Measurements from ENCODE around the gene DNAH1. TPM values are rescaled to one million over a fixed set of nuclear protein-coding genes. Genes with fewer than 3 reads are reported as not detected.

Gene DNAH1
- total RNA-seq, 3 donors from 2014 or later, result 9.0 to 25.9 (median 10.9) TPM

DNA sequence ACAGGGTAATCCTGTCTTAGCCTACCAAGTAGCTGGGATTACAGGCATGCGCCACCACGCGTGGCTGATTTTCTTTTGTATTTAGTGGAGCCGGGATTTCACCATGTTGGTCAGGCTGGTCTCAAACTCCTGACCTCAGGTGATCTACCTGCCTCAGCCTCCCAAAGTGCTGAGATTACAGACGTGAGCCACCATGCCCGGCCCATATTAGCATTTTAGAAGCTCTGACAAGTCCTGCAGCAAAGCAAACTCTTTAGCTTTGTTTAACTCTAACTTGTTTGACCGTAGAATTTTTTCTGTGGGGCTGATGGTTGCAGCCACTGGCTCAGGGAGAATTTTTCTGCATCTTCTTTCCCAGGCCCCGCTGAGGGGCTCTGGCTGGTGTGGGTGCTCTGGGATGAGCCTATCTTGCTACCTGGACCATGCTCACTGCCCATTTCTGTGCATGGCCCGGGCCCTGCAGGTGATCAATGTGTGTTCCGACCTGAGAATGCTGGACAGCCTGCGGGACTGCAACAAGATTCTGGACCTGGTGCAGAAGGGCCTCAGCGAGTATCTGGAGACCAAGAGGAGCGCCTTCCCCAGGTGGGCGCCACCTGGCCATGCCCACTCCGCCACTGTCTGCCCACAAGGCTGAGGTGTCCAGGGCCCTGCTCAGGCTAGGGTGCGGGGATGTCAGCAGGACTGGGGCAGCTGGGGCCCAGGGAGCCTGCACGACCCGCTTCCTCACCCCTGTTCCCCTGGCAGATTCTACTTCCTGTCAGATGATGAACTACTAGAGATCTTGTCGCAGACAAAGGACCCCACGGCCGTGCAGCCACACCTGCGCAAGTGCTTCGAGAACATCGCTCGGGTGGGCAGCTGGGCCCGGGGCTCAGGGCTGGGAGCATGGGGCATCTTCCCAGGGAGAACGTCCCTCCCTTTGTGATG is 41.3 kb downstream of the DNAH1 start:
- Histone ChIP-seq H3K9me3 (no peaks in the 10 kb centered on the region), H3K36me3 (ENCODE audit: low read depth) (peaks cover 3% of the 10 kb centered on the region), H3K4me3 (no peak overlapping the region), H3K4me1 (ENCODE audit: low read depth) (no peaks in the 10 kb centered on the region)
- ATAC-seq, result no peak
- peak in 1 of 3 donors; percentile 29 for DNase-seq
- TF ChIP-seq CTCF (IDR thresholded peaks at IDR 0.05), result no peak
- intact Hi-C loops (cut with DNase I, micrococcal nuclease), result no loop called here

DNA sequence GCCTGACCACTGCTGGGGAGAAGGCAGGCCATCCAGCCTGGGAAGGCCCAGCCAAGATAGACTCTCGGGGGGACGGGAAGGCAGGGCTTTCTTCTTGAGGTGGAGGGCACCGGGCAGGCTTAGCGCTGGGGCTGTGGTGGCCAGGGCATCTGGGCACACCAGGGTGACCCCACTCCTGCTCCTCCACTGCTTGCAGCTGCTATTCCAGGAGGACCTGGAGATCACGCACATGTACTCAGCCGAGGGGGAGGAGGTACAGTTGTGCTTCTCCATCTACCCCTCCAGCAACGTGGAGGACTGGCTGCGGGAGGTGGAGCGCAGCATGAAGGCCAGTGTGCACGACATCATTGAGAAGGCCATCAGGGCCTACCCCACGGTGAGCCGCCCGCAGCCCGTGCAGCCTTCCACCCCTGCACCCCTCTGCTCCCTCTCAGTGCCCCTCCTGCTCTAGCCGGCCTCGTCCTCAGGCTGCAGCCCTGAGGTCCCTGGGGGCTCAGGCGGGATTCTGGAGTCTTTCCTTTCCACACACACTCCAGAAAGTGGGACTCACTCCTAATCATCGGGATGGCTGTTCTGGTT is 42.3 kb downstream of the DNAH1 start:
- peaks cover 3% of the 10 kb centered on the region for H3K36me3 ChIP-seq (ENCODE audit: low read depth)
- ATAC-seq, result no peak

DNA sequence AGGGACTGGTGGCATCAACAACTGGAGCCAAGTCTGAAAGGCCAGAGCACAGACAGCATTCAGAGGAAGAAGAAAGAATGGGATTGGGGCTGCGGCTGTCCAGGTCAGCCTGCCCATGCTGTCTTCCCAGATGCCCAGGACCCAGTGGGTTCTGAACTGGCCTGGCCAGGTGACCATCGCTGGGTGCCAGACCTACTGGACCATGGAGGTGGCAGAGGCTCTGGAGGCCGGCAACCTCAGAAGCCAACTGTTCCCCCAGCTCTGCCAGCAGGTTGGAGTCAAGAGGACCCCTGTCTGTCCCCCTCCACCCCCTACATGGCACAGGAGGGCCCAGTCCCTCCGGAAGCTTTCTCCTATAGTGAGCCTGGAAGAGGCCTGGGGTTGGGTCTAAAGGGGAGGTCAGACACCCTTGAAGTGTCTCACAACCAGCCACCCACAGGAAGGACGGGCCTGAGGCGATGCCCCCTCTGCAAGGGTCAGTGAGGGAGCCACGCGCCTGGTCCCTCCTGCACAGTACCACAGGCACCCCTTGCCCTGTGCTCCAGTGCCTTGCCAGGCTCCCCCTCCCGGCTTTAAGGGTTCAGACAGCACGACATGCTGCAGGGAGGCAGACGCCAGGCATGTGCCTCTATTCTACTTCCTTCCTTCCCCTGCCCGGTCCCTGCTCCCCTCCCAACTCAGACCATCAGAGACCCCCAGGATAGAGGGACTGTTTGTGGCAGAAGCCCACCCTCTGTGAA is 43.2 kb downstream of the DNAH1 start:
- intact Hi-C loops (cut with DNase I, micrococcal nuclease), result no loop called here
- ATAC-seq, result no peak
- no peak for TF ChIP-seq CTCF (IDR thresholded peaks at IDR 0.05)
- no peak overlapping the region for H3K4me3 ChIP-seq
- H3K36me3 ChIP-seq (ENCODE audit: low read depth), result peaks cover 3% of the 10 kb centered on the region
- no peaks in the 10 kb centered on the region for H3K9me3 ChIP-seq
- peak in 1 of 3 donors; percentile 26 for DNase-seq
- H3K4me1 ChIP-seq (ENCODE audit: low read depth), result no peaks in the 10 kb centered on the region

More for the DNA sequence above, 42.3 kb downstream of the DNAH1 start:
- H3K9me3 ChIP-seq, result no peaks in the 10 kb centered on the region
- no peak for TF ChIP-seq CTCF (IDR thresholded peaks at IDR 0.05)
- H3K4me3 ChIP-seq, result no peak overlapping the region
- H3K4me1 ChIP-seq (ENCODE audit: low read depth), result no peaks in the 10 kb centered on the region
- peak in 1 of 3 donors; percentile 14 for DNase-seq
- intact Hi-C loops (cut with DNase I, micrococcal nuclease), result no loop called here

DNA sequence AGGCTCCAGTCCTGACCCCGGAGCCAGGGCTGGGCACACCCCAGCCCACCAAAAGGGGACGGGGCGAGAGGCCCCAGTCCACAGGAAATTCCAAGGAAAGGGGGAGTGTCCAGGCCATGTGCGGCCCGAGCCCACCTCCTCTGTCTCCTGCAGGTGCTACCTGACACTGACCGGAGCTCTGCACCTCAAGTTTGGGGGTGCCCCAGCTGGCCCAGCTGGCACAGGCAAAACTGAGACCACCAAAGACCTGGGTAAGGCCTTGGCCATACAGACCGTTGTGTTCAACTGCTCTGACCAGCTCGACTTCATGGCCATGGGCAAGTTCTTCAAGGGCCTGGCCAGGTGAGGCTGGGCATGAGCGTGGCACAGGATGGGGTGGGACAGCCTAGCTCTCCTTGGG is 44.9 kb downstream of the DNAH1 start:
- DNase-seq (no peak), ATAC-seq (no peak)
- Histone ChIP-seq H3K4me1 (ENCODE audit: low read depth) (no peaks in the 10 kb centered on the region), H3K36me3 (ENCODE audit: low read depth) (peaks cover 3% of the 10 kb centered on the region), H3K9me3 (no peaks in the 10 kb centered on the region), H3K4me3 (no peak overlapping the region)
- intact Hi-C loops (cut with DNase I, micrococcal nuclease), result no loop called here
- no peak for TF ChIP-seq CTCF (IDR thresholded peaks at IDR 0.05)

GRCh38 chr3:52361454-52361853 is 45.3 kb downstream of the DNAH1 start:
- ATAC-seq (no peak), DNase-seq (no peak)
- Histone ChIP-seq H3K4me3 (no peak overlapping the region), H3K9me3 (no peaks in the 10 kb centered on the region), H3K36me3 (ENCODE audit: low read depth) (peaks cover 3% of the 10 kb centered on the region), H3K4me1 (ENCODE audit: low read depth) (no peaks in the 10 kb centered on the region)
- intact Hi-C loops (cut with DNase I, micrococcal nuclease), result no loop called here
- no peak for TF ChIP-seq CTCF (IDR thresholded peaks at IDR 0.05)
